ENCODE measurements around the gene LPGAT1.

The LPGAT1 gene

GRCh38 chr1:211829343-211830054 is 1.1 kb downstream of the LPGAT1 start:
- Histone ChIP-seq H3K9me3 (no peaks in the 10 kb centered on the region), H3K27me3 (no peaks in the 10 kb centered on the region), H3K4me3 (ENCODE audit: low read depth, low read length) (peak overlapping the region; percentile 89), H3K36me3 (no peaks in the 10 kb centered on the region), H3K4me1 (peaks cover 18% of the 10 kb centered on the region)
- peak; percentile 53 for DNase-seq
- peak; percentile 44 for TF ChIP-seq CTCF (IDR thresholded peaks at IDR 0.05; ENCODE audit: low read depth, low read length)

GRCh38 chr1:211828584-211829342 is 1.8 kb downstream of the LPGAT1 start:
- Histone ChIP-seq H3K27me3 (no peaks in the 10 kb centered on the region), H3K4me1 (peaks cover 18% of the 10 kb centered on the region), H3K9me3 (no peaks in the 10 kb centered on the region), H3K4me3 (ENCODE audit: low read depth, low read length) (peak overlapping the region; percentile 89), H3K36me3 (peaks cover 5% of the 10 kb centered on the region; the same call in 1 of the 2 replicates)
- no peak for TF ChIP-seq CTCF (IDR thresholded peaks at IDR 0.05; ENCODE audit: low read depth, low read length)
- no peak for DNase-seq

GRCh38 chr1:211827051-211827450 is 3.5 kb downstream of the LPGAT1 start:
- no peak for DNase-seq
- peaks cover 5% of the 10 kb centered on the region; the same call in 1 of the 2 replicates for H3K36me3 ChIP-seq
- peaks cover 11% of the 10 kb centered on the region for H3K4me1 ChIP-seq
- H3K4me3 ChIP-seq (ENCODE audit: low read depth, low read length), result no peak overlapping the region
- H3K27me3 ChIP-seq, result no peaks in the 10 kb centered on the region
- H3K9me3 ChIP-seq, result no peaks in the 10 kb centered on the region
- TF ChIP-seq CTCF (IDR thresholded peaks at IDR 0.05; ENCODE audit: low read depth, low read length), result no peak

GRCh38 chr1:211825980-211826379 is 4.6 kb downstream of the LPGAT1 start:
- TF ChIP-seq CTCF (IDR thresholded peaks at IDR 0.05; ENCODE audit: low read depth, low read length), result no peak
- no peak for DNase-seq
- Histone ChIP-seq H3K4me1 (peaks cover 6% of the 10 kb centered on the region), H3K4me3 (ENCODE audit: low read depth, low read length) (no peak overlapping the region), H3K9me3 (no peaks in the 10 kb centered on the region), H3K27me3 (no peaks in the 10 kb centered on the region), H3K36me3 (peaks cover 5% of the 10 kb centered on the region; the same call in 1 of the 2 replicates)

- Histone ChIP-seq H3K36me3 (peaks cover 5% of the 10 kb centered on the region; the same call in 1 of the 2 replicates), H3K4me1 (no peaks in the 10 kb centered on the region), H3K4me3 (ENCODE audit: low read depth, low read length) (no peak overlapping the region), H3K9me3 (no peaks in the 10 kb centered on the region), H3K27me3 (no peaks in the 10 kb centered on the region)
- TF ChIP-seq CTCF (IDR thresholded peaks at IDR 0.05; ENCODE audit: low read depth, low read length), result no peak
- DNase-seq, result no peak
These were observed 7.7 kb downstream of the LPGAT1 start for GRCh38 chr1:211822677-211823407.
